ENCODE measurements around the gene PRSS37. TPM values are rescaled to one million over a fixed set of nuclear protein-coding genes. Genes with fewer than 3 reads are reported as not detected.
"Not testable (repeated sequence)": the region's sequence is repeated elsewhere in the genome, so short reads cannot be mapped to it uniquely, and the experiment has no call there.

Gene PRSS37
- total RNA-seq, 1 experiment from 2014 or later, result not detected

GRCh38 chr7:141839256-141839655, 2.0 kb downstream of the PRSS37 start:
- POLR2A ChIA-PET, result no interaction called here
- CTCF ChIA-PET, result interaction anchor here (0.6 kb wide), 1 partner anchor 30 kb away, joined by 3 read pairs; no protein-coding TSS in a partner anchor
- Mint-ChIP-seq H3K36me3 (ENCODE audit: insufficient read depth, unreplicated experiment) (no peaks in the 10 kb centered on the region), H3K4me3 (ENCODE audit: unreplicated experiment) (no peak overlapping the region), H3K4me1 (ENCODE audit: insufficient read depth, unreplicated experiment) (no peaks in the 10 kb centered on the region), H3K9me3 (ENCODE audit: unreplicated experiment) (no peaks in the 10 kb centered on the region), H3K27me3 (ENCODE audit: insufficient read depth, unreplicated experiment) (no peaks in the 10 kb centered on the region), H3K27ac (ENCODE audit: low read depth, unreplicated experiment) (no peak overlapping the region)
- TF ChIP-seq, protein P1, sequence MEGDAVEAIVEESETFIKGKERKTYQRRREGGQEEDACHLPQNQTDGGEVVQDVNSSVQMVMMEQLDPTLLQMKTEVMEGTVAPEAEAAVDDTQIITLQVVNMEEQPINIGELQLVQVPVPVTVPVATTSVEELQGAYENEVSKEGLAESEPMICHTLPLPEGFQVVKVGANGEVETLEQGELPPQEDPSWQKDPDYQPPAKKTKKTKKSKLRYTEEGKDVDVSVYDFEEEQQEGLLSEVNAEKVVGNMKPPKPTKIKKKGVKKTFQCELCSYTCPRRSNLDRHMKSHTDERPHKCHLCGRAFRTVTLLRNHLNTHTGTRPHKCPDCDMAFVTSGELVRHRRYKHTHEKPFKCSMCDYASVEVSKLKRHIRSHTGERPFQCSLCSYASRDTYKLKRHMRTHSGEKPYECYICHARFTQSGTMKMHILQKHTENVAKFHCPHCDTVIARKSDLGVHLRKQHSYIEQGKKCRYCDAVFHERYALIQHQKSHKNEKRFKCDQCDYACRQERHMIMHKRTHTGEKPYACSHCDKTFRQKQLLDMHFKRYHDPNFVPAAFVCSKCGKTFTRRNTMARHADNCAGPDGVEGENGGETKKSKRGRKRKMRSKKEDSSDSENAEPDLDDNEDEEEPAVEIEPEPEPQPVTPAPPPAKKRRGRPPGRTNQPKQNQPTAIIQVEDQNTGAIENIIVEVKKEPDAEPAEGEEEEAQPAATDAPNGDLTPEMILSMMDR (IDR thresholded peaks at IDR 0.05; ENCODE audit: unreplicated experiment), result no peak
- BruUV-seq (replicated peaks), result no TSS peak
- intact Hi-C loops (cut with micrococcal nuclease), result no loop called here
- DNase-seq (ENCODE audit: unreplicated experiment), result no peak

DNA sequence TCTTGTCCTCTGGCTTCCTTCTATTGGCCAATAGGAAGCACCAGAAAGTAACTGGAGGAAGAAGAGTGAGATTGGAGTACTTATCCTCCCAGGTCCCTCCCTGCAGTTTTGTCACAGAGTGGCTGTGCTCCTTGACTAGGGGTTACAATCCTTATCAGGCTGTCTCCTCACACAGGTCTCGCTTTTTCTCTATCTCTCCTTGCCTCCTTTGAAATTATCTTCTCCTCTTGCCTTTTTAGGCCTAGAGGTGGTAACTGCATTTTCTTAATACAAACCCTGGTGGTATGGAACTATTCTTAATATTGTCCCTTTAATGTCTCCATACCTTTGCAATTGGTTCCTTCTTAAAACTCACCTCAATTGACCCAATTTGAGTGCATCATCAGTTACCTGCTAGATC, 2.7 kb downstream of the PRSS37 start:
- CTCF ChIA-PET, result no interaction called here

GRCh38 chr7:141837683-141838082, 3.6 kb downstream of the PRSS37 start:
- intact Hi-C loops (cut with micrococcal nuclease), result no loop called here
- Mint-ChIP-seq H3K27ac (ENCODE audit: low read depth, unreplicated experiment) (no peak overlapping the region), H3K9me3 (ENCODE audit: unreplicated experiment) (no peaks in the 10 kb centered on the region), H3K4me1 (ENCODE audit: insufficient read depth, unreplicated experiment) (no peaks in the 10 kb centered on the region), H3K36me3 (ENCODE audit: insufficient read depth, unreplicated experiment) (no peaks in the 10 kb centered on the region), H3K27me3 (ENCODE audit: insufficient read depth, unreplicated experiment) (no peaks in the 10 kb centered on the region), H3K4me3 (ENCODE audit: unreplicated experiment) (no peak overlapping the region)
- POLR2A ChIA-PET, result no interaction called here
- no TSS peak for BruUV-seq (replicated peaks)
- CTCF ChIA-PET, result interaction anchor here (0.5 kb wide), 1 partner anchor 926 kb away, joined by 4 read pairs; no protein-coding TSS in a partner anchor
- TF ChIP-seq, protein P1 (IDR thresholded peaks at IDR 0.05; ENCODE audit: unreplicated experiment), result no peak
- DNase-seq (ENCODE audit: unreplicated experiment), result no peak

More for the DNA sequence above, 2.7 kb downstream of the PRSS37 start:
- Mint-ChIP-seq H3K4me3 (ENCODE audit: unreplicated experiment) (no peak overlapping the region), H3K4me1 (ENCODE audit: insufficient read depth, unreplicated experiment) (no peaks in the 10 kb centered on the region), H3K27ac (ENCODE audit: low read depth, unreplicated experiment) (no peak overlapping the region), H3K9me3 (ENCODE audit: unreplicated experiment) (no peaks in the 10 kb centered on the region), H3K27me3 (ENCODE audit: insufficient read depth, unreplicated experiment) (no peaks in the 10 kb centered on the region), H3K36me3 (ENCODE audit: insufficient read depth, unreplicated experiment) (no peaks in the 10 kb centered on the region)
- intact Hi-C loops (cut with micrococcal nuclease), result no loop called here
- no peak for DNase-seq (ENCODE audit: unreplicated experiment)
- POLR2A ChIA-PET, result no interaction called here
- TF ChIP-seq, protein P1 (IDR thresholded peaks at IDR 0.05; ENCODE audit: unreplicated experiment), result no peak
- BruUV-seq (replicated peaks), result no TSS peak

GRCh38 chr7:141822432-141822831, 18.9 kb downstream of the PRSS37 start:
- CTCF ChIA-PET, result interaction anchor here (1.5 kb wide), 1 partner anchor 37 kb away, joined by 4 read pairs; no protein-coding TSS in a partner anchor

GRCh38 chr7:141820067-141820466, 21.2 kb downstream of the PRSS37 start:
- no TSS peak for BruUV-seq (replicated peaks)
- peaks cover 22% of the 10 kb centered on the region for H3K9me3 Mint-ChIP-seq (ENCODE audit: unreplicated experiment)
- DNase-seq (ENCODE audit: unreplicated experiment), result no peak
- H3K27me3 Mint-ChIP-seq (ENCODE audit: insufficient read depth, unreplicated experiment), result no peaks in the 10 kb centered on the region
- H3K36me3 Mint-ChIP-seq (ENCODE audit: insufficient read depth, unreplicated experiment), result no peaks in the 10 kb centered on the region
- no peak overlapping the region for H3K27ac Mint-ChIP-seq (ENCODE audit: low read depth, unreplicated experiment)
- CTCF ChIA-PET, result no interaction called here
- H3K4me1 Mint-ChIP-seq (ENCODE audit: insufficient read depth, unreplicated experiment), result no peaks in the 10 kb centered on the region
- TF ChIP-seq, protein P1 (IDR thresholded peaks at IDR 0.05; ENCODE audit: unreplicated experiment), result no peak
- H3K4me3 Mint-ChIP-seq (ENCODE audit: unreplicated experiment), result no peak overlapping the region
- intact Hi-C loops (cut with micrococcal nuclease), result no loop called here
- POLR2A ChIA-PET, result no interaction called here

More at GRCh38 chr7:141822432-141822831, 18.9 kb downstream of the PRSS37 start:
- H3K27ac Mint-ChIP-seq (ENCODE audit: low read depth, unreplicated experiment); BruUV-seq (replicated peaks); H3K4me1 Mint-ChIP-seq (ENCODE audit: insufficient read depth, unreplicated experiment); H3K36me3 Mint-ChIP-seq (ENCODE audit: insufficient read depth, unreplicated experiment); intact Hi-C loops (cut with micrococcal nuclease); H3K27me3 Mint-ChIP-seq (ENCODE audit: insufficient read depth, unreplicated experiment); H3K4me3 Mint-ChIP-seq (ENCODE audit: unreplicated experiment); POLR2A ChIA-PET; DNase-seq (ENCODE audit: unreplicated experiment): not testable (repeated sequence)
- peaks cover 22% of the 10 kb centered on the region for H3K9me3 Mint-ChIP-seq (ENCODE audit: unreplicated experiment)
